HG02623 (cell line): Measurements from ENCODE around the gene GAD1.
A peak's percentile ranks its signal among the peaks of the same experiment; 100 is the strongest.

Experiments used
- ATAC-seq: cut with Tn5 transposase; IDR thresholded peaks from one replicate; pipeline ENCODE4 v1.9.1; 2021; ENCODE audit warnings: moderate library complexity; ENCODE audit not compliant: unreplicated experiment

The GAD1 gene

GRCh38 chr2:170840717-170841210 is 24.1 kb downstream of the GAD1 start:
- ATAC-seq: no peak

GRCh38 chr2:170842785-170843184 is 26.1 kb downstream of the GAD1 start:
- no peak for ATAC-seq

GRCh38 chr2:170843656-170844055 is 27.0 kb downstream of the GAD1 start:
- no peak for ATAC-seq

GRCh38 chr2:170845343-170845742 is 28.7 kb downstream of the GAD1 start:
- ATAC-seq: no peak

- no peak for ATAC-seq
Observed at GRCh38 chr2:170846314-170846713, 29.6 kb downstream of the GAD1 start.

- no peak for ATAC-seq
Observed at GRCh38 chr2:170847716-170848115, 31.0 kb downstream of the GAD1 start.

- no peak for ATAC-seq
Observed at GRCh38 chr2:170848587-170848986, 31.9 kb downstream of the GAD1 start.

GRCh38 chr2:170850251-170850650 is 33.6 kb downstream of the GAD1 start:
- ATAC-seq: no peak

GRCh38 chr2:170851635-170852034 is 34.9 kb downstream of the GAD1 start:
- no peak for ATAC-seq

GRCh38 chr2:170856066-170856465 is 39.4 kb downstream of the GAD1 start:
- ATAC-seq: no peak

GRCh38 chr2:170862286-170862902 is 45.7 kb downstream of the GAD1 start:
- no peak for ATAC-seq

- ATAC-seq: no peak
Observed at GRCh38 chr2:170863087-170863486, 46.4 kb downstream of the GAD1 start.

GRCh38 chr2:170869036-170869435 is 52.3 kb downstream of the GAD1 start:
- no peak for ATAC-seq

- ATAC-seq: no peak
Observed at GRCh38 chr2:170869461-170869860, 52.8 kb downstream of the GAD1 start.

GRCh38 chr2:170873035-170873692 is 56.5 kb downstream of the GAD1 start:
- ATAC-seq: peak; percentile 75

GRCh38 chr2:170878066-170878465 is 61.4 kb downstream of the GAD1 start:
- no peak for ATAC-seq

GRCh38 chr2:170878505-170878904 is 61.8 kb downstream of the GAD1 start:
- ATAC-seq: no peak

GRCh38 chr2:170881840-170882239 is 65.2 kb downstream of the GAD1 start:
- ATAC-seq: no peak

- ATAC-seq: no peak
Observed at GRCh38 chr2:170882758-170883157, 66.1 kb downstream of the GAD1 start.

- no peak for ATAC-seq
Observed at GRCh38 chr2:170883683-170884082, 67.0 kb downstream of the GAD1 start.

GRCh38 chr2:170885130-170885791 is 68.6 kb downstream of the GAD1 start:
- no peak for ATAC-seq

- ATAC-seq: no peak
Observed at GRCh38 chr2:170886386-170886785, 69.7 kb downstream of the GAD1 start.
